ENCODE measurements around the gene PHACTR3. TPM values are rescaled to one million over a fixed set of nuclear protein-coding genes. Genes with fewer than 3 reads are reported as not detected.
"Not testable (repeated sequence)": the region's sequence is repeated elsewhere in the genome, so short reads cannot be mapped to it uniquely, and the experiment has no call there.

The PHACTR3 gene
- polyA plus RNA-seq, 1 donor = 8.3 TPM

DNA sequence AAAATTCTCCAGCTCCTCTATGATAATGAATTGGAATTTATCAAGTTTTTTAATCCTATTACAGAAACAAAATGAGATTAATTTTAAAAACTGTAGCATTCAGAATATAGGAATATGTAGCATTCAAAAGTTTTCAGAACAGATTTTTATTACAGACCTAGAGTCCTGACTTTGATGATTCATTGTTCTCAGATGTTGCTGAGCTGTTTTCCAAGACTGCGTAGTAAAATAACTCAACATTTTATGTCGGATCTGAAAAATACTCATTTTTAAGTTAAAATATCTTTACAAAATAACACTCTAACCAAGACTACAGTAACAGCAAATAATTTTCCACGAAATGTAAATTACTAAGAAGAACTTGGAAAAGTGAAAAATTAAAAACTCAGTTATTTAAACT is 262.0 kb downstream of the PHACTR3 start:
- no peak for DNase-seq
- Histone ChIP-seq H3K9me3 (ENCODE audit: control insufficient read depth, low read depth, low read length) (no peaks in the 10 kb centered on the region), H3K27ac (ENCODE audit: low read length) (no peak overlapping the region), H3K27me3 (ENCODE audit: control insufficient read depth, insufficient read depth, low read length) (no peaks in the 10 kb centered on the region), H3K4me1 (ENCODE audit: control insufficient read depth, insufficient read depth, low read length) (no peaks in the 10 kb centered on the region), H3K4me3 (ENCODE audit: low read length) (no peak overlapping the region), H3K36me3 (ENCODE audit: control insufficient read depth, insufficient read depth, low read length) (no peaks in the 10 kb centered on the region)
- WGBS (ENCODE audit: insufficient coverage, low lambda C conversion rate) = 84% methylated on average over 3 of the region's 3 CpGs

DNA sequence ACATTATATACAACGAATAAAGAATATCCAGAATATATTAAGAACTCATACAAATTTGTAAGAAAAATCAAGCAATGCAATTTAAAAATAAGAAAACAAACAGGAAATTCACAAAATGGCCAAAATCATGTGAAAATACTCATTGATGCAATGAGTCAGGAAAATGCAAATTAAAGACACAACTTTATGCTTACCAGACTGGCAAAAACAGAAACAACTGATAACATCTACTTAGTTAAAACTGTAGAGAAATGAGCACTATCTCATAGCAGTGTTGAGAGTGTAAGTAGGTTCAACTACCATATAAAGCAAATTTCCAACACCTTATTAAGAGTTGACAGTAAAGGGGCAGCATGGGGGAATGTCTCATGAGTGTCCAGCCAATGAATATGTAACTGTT is 266.8 kb downstream of the PHACTR3 start:
- Histone ChIP-seq H3K27ac (ENCODE audit: low read length) (no peak overlapping the region), H3K36me3 (ENCODE audit: control insufficient read depth, insufficient read depth, low read length) (no peaks in the 10 kb centered on the region), H3K9me3 (ENCODE audit: control insufficient read depth, low read depth, low read length) (no peaks in the 10 kb centered on the region), H3K4me3 (ENCODE audit: low read length) (no peak overlapping the region), H3K27me3 (ENCODE audit: control insufficient read depth, insufficient read depth, low read length) (no peaks in the 10 kb centered on the region), H3K4me1 (ENCODE audit: control insufficient read depth, insufficient read depth, low read length) (no peaks in the 10 kb centered on the region)
- WGBS (ENCODE audit: insufficient coverage, low lambda C conversion rate) = 83% methylated on average over 1 of the region's 1 CpG
- no peak for DNase-seq

DNA sequence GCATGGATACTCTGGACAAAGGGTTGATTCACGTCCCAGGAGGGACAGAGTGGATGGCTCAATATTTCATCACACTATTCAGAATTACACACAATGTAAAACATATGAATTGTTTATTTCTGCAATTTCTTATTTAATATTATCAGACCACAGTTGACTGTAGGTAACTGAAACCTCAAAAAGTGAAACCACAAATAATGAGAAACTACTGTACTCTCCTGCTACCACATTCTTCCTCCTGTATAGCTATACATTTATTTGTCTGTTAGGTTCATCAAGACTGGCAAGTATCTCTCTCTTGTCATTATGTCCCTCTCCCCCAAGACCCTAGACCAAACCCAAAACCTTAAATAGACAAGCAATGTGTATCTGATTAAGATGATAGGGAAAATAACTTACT is 269.1 kb downstream of the PHACTR3 start:
- Histone ChIP-seq H3K27me3 (ENCODE audit: control insufficient read depth, insufficient read depth, low read length) (no peaks in the 10 kb centered on the region), H3K4me1 (ENCODE audit: control insufficient read depth, insufficient read depth, low read length) (no peaks in the 10 kb centered on the region), H3K27ac (ENCODE audit: low read length) (no peak overlapping the region), H3K4me3 (ENCODE audit: low read length) (no peak overlapping the region), H3K36me3 (ENCODE audit: control insufficient read depth, insufficient read depth, low read length) (no peaks in the 10 kb centered on the region), H3K9me3 (ENCODE audit: control insufficient read depth, low read depth, low read length) (no peaks in the 10 kb centered on the region)
- no peak for DNase-seq
- WGBS (ENCODE audit: insufficient coverage, low lambda C conversion rate) = no CpG with 5 or more reads among the region's 1 CpG

DNA sequence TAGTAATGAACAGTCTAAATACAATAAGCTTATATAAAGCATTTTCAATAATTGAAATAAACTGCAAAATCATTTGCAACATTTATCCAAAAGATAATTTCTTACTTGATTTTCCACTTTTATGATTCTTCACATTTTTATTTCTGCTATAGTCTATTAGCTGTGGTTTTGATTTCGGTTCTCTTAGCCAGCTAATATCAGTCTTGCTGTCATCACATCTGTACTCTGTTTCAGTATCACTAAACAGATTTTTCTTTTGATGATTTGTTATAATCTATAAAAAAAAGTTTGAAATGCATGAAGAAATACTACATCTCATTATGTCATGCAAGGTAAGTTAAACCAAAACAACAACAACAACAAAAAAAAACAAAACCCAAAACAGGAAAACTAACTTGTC is 275.9 kb downstream of the PHACTR3 start:
- no peak for DNase-seq
- H3K27ac ChIP-seq (ENCODE audit: low read length) = no peak overlapping the region
- H3K4me1 ChIP-seq (ENCODE audit: control insufficient read depth, insufficient read depth, low read length) = no peaks in the 10 kb centered on the region
- H3K9me3 ChIP-seq (ENCODE audit: control insufficient read depth, low read depth, low read length) = no peaks in the 10 kb centered on the region
- no peaks in the 10 kb centered on the region for H3K27me3 ChIP-seq (ENCODE audit: control insufficient read depth, insufficient read depth, low read length)
- no peak overlapping the region for H3K4me3 ChIP-seq (ENCODE audit: low read length)
- no peaks in the 10 kb centered on the region for H3K36me3 ChIP-seq (ENCODE audit: control insufficient read depth, insufficient read depth, low read length)
- no CpG with 5 or more reads among the region's 1 CpG for WGBS (ENCODE audit: insufficient coverage, low lambda C conversion rate)

DNA sequence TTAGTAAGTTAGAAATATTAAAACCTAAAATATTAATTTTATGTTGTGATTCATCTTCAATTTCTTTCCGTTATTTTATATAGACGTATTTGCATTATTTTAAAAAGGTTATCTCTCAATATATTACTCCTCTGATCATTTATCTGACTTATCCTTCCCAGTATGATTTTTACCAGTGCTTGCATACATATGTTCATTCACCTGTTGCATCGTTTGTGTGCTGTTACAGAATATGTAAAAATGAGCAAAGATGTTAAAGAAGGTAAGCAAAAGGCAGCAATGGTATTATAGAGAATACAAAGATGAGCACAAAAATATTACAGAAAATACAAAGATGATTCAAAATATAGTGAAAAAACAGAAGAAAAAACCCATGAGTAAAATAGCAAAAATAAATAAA is 280.2 kb downstream of the PHACTR3 start:
- 92% methylated on average over 3 of the region's 3 CpGs for WGBS (ENCODE audit: insufficient coverage, low lambda C conversion rate)
- Histone ChIP-seq H3K27me3 (ENCODE audit: control insufficient read depth, insufficient read depth, low read length) (no peaks in the 10 kb centered on the region), H3K4me3 (ENCODE audit: low read length) (no peak overlapping the region), H3K4me1 (ENCODE audit: control insufficient read depth, insufficient read depth, low read length) (no peaks in the 10 kb centered on the region), H3K9me3 (ENCODE audit: control insufficient read depth, low read depth, low read length) (no peaks in the 10 kb centered on the region), H3K36me3 (ENCODE audit: control insufficient read depth, insufficient read depth, low read length) (no peaks in the 10 kb centered on the region), H3K27ac (ENCODE audit: low read length) (peak overlapping the region; percentile 68)
- DNase-seq = no peak

DNA sequence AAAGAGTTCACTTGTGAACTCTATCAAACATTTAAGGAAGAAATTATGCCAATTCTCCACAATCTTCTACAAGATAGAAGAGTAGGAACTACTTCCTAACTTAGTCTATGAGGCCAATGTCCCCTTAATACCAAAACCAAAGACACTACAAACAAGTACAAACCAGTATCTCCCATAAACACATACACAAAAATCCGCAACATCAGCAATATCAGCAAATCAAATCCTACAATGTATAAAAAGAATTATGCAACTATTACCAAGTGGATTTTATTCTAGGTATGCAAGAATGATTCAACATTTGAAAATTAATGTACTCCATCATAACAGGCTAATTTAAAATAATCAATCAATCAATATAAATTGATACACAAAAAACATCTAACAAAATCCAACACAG is 283.7 kb downstream of the PHACTR3 start:
- no peak overlapping the region for H3K4me3 ChIP-seq (ENCODE audit: low read length)
- no CpG with 5 or more reads among the region's 1 CpG for WGBS (ENCODE audit: insufficient coverage, low lambda C conversion rate)
- no peaks in the 10 kb centered on the region for H3K27me3 ChIP-seq (ENCODE audit: control insufficient read depth, insufficient read depth, low read length)
- no peaks in the 10 kb centered on the region for H3K36me3 ChIP-seq (ENCODE audit: control insufficient read depth, insufficient read depth, low read length)
- DNase-seq = no peak
- no peaks in the 10 kb centered on the region for H3K4me1 ChIP-seq (ENCODE audit: control insufficient read depth, insufficient read depth, low read length)
- no peaks in the 10 kb centered on the region for H3K9me3 ChIP-seq (ENCODE audit: control insufficient read depth, low read depth, low read length)
- no peak overlapping the region for H3K27ac ChIP-seq (ENCODE audit: low read length)

DNA sequence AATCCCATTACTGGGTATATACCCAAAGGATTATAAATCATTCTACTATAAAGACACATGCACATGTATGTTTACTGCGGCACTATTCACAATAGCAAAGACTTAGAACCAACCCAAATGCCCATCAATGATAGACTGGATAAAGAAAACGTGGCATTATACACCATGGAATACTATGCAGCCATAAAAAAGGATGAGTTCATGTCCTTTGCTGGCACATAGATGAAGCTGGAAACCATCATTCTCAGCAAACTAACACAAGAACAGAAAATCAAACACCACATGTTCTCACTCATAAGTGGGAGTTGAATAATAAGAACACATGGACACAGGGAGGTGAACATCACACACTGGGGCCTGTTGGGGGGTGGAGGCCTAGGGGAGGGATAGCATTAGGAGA is 285.7 kb downstream of the PHACTR3 start:
- not testable (repeated sequence) for H3K27ac ChIP-seq (ENCODE audit: low read length); H3K9me3 ChIP-seq (ENCODE audit: control insufficient read depth, low read depth, low read length); H3K4me1 ChIP-seq (ENCODE audit: control insufficient read depth, insufficient read depth, low read length); H3K27me3 ChIP-seq (ENCODE audit: control insufficient read depth, insufficient read depth, low read length); H3K4me3 ChIP-seq (ENCODE audit: low read length); H3K36me3 ChIP-seq (ENCODE audit: control insufficient read depth, insufficient read depth, low read length); DNase-seq
- WGBS (ENCODE audit: insufficient coverage, low lambda C conversion rate) = no CpG with 5 or more reads among the region's 2 CpGs

DNA sequence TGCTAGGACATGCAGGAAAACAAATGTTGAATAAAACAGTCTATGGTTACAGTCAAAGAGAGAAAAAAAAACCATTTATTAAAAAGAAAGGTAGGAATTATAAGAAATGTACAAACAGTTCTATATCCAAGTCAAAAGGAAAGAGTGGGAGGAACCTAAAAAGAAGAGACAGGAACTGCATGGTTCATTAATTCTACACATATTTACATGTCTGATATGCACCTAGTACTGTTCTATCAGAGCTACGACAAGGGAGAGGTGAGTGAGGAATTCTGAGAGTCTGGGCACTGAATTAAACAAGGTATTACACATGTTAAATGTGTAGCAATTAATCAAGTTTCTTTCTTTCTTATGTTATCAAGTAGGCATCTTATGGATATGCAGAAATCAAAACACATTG is 287.2 kb downstream of the PHACTR3 start:
- WGBS (ENCODE audit: insufficient coverage, low lambda C conversion rate) = no CpG with 5 or more reads among the region's 1 CpG
- Histone ChIP-seq H3K36me3 (ENCODE audit: control insufficient read depth, insufficient read depth, low read length) (no peaks in the 10 kb centered on the region), H3K4me3 (ENCODE audit: low read length) (no peak overlapping the region), H3K9me3 (ENCODE audit: control insufficient read depth, low read depth, low read length) (no peaks in the 10 kb centered on the region), H3K27me3 (ENCODE audit: control insufficient read depth, insufficient read depth, low read length) (no peaks in the 10 kb centered on the region), H3K4me1 (ENCODE audit: control insufficient read depth, insufficient read depth, low read length) (peaks cover 4% of the 10 kb centered on the region), H3K27ac (ENCODE audit: low read length) (no peak overlapping the region)
- DNase-seq = no peak

DNA sequence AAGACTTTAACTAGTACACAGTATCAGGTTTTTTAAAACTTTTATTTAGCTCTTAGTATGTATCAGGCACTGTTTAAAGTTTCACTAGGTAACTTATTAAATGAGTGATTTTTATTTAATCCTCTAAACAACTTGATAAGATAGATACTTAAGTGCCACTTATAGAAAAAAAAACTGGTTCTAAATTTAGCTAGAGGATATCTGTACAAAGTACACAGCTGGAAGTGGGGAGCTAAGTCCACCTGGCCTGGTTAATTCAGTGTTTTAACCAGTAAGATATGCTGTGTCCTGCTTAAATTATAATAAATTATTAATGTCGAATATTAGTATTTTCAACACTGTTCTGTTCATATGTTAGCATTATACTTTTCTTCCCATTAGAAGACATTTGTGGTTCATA is 291.6 kb downstream of the PHACTR3 start:
- H3K4me3 ChIP-seq (ENCODE audit: low read length) = no peak overlapping the region
- DNase-seq = peak; percentile 19 to 53
- H3K4me1 ChIP-seq (ENCODE audit: control insufficient read depth, insufficient read depth, low read length) = peaks cover 9% of the 10 kb centered on the region
- no peak overlapping the region for H3K27ac ChIP-seq (ENCODE audit: low read length)
- H3K27me3 ChIP-seq (ENCODE audit: control insufficient read depth, insufficient read depth, low read length) = no peaks in the 10 kb centered on the region
- no peaks in the 10 kb centered on the region for H3K9me3 ChIP-seq (ENCODE audit: control insufficient read depth, low read depth, low read length)
- H3K36me3 ChIP-seq (ENCODE audit: control insufficient read depth, insufficient read depth, low read length) = no peaks in the 10 kb centered on the region
- WGBS (ENCODE audit: insufficient coverage, low lambda C conversion rate) = 80% methylated on average over 1 of the region's 1 CpG
